GM23338 (cell line): Measurements from ENCODE around the gene ADD1. TPM values are rescaled to one million over a fixed set of nuclear protein-coding genes. Genes with fewer than 3 reads are reported as not detected.

Experiments
- ATAC-seq: fragments of 200-7000 bp; cut with Tn5 transposase; 3 replicates; pipeline ENCODE4 v1.9.1; 2020
- DNase-seq: peaks from one replicate; pipeline ENCODE4 v3.0.0-alpha.2; 2015; ENCODE audit warnings: low spot score
- H2AFZ ChIP-seq: fragments of 200-600 bp; sonication (generic); 2 replicates; pipeline ENCODE4 v1.8.0; 2016; ENCODE audit warnings: antibody characterized with exemption, mild to moderate bottlenecking, moderate library complexity
- H3F3A ChIP-seq: fragments of 200-600 bp; sonication (generic); replicated peaks from 2 replicates; pipeline ENCODE4 v1.8.0; 2017; ENCODE audit warnings: antibody characterized with exemption, mixed run types, low read depth
- H3K27ac ChIP-seq: fragments of 200-600 bp; sonication (generic); 2 replicates; pipeline ENCODE4 v1.6.1; 2016; ENCODE audit warnings: low read depth
- H3K27me3 ChIP-seq: fragments of 200-600 bp; sonication (generic); 2 replicates; pipeline ENCODE4 v1.8.0; 2016; ENCODE audit warnings: mild to moderate bottlenecking, mixed run types, moderate library complexity; ENCODE audit not compliant: insufficient read depth
- H3K36me3 ChIP-seq: fragments of 200-600 bp; sonication (generic); 2 replicates; pipeline ENCODE4 v1.8.0; 2016; ENCODE audit warnings: mild to moderate bottlenecking; ENCODE audit not compliant: insufficient read depth
- H3K4me1 ChIP-seq: fragments of 200-600 bp; sonication (generic); 2 replicates; pipeline ENCODE4 v1.8.0; 2016; ENCODE audit warnings: mild to moderate bottlenecking, moderate library complexity; ENCODE audit not compliant: insufficient read depth
- H3K4me2 ChIP-seq: fragments of 200-600 bp; sonication (generic); 2 replicates; pipeline ENCODE4 v1.7.1; 2017; ENCODE audit warnings: mixed run types
- H3K4me3 ChIP-seq: fragments of 200-600 bp; sonication (generic); 2 replicates; pipeline ENCODE4 v1.6.1; 2016; ENCODE audit warnings: mixed run types
- H3K79me2 ChIP-seq: fragments of 200-600 bp; sonication (generic); replicated peaks from 2 replicates; pipeline ENCODE4 v1.8.0; 2017; ENCODE audit warnings: mild to moderate bottlenecking; ENCODE audit not compliant: insufficient read depth
- H3K9me2 ChIP-seq: fragments of 200-600 bp; sonication (generic); 2 replicates; pipeline ENCODE4 v1.8.0; 2017; ENCODE audit not compliant: insufficient read depth
- H4K20me1 ChIP-seq: fragments of 200-600 bp; sonication (generic); replicated peaks from 2 replicates; pipeline ENCODE4 v1.8.0; 2017; ENCODE audit warnings: mild to moderate bottlenecking; ENCODE audit not compliant: insufficient read depth
- H3K27ac Mint-ChIP-seq: 2 replicates; pipeline ENCODE4 v1.8.0; 2020; ENCODE audit warnings: inconsistent platforms, mild to moderate bottlenecking, moderate library complexity, mixed read lengths
- H3K27me3 Mint-ChIP-seq: 3 replicates; pipeline ENCODE4 v1.8.0; 2022; ENCODE audit warnings: low read depth, mild to moderate bottlenecking, moderate library complexity, mixed read lengths, inconsistent platforms; ENCODE audit not compliant: insufficient read depth, poor library complexity
- H3K36me3 Mint-ChIP-seq: 3 replicates; pipeline ENCODE4 v1.8.0; 2021; ENCODE audit warnings: low read depth, mild to moderate bottlenecking, inconsistent platforms, moderate library complexity, mixed read lengths
- H3K4me1 Mint-ChIP-seq: 3 replicates; pipeline ENCODE4 v1.8.0; 2020; ENCODE audit warnings: mild to moderate bottlenecking, inconsistent platforms, mixed read lengths
- H3K4me3 Mint-ChIP-seq: 3 replicates; pipeline ENCODE4 v1.8.0; 2021; ENCODE audit warnings: moderate library complexity, mild to moderate bottlenecking, inconsistent platforms, mixed read lengths
- H3K9me3 Mint-ChIP-seq: 3 replicates; pipeline ENCODE4 v1.8.0; 2020; ENCODE audit warnings: moderate library complexity, mild to moderate bottlenecking, inconsistent platforms, mixed read lengths
- CREB1 ChIP-seq: fragments of 250-450 bp; sonication (Bioruptor Pico); IDR thresholded peaks from 2 replicates; pipeline ENCODE4 v1.5.0; 2020; ENCODE audit warnings: low read depth, mild to moderate bottlenecking, moderate library complexity
- ETS1 ChIP-seq: IDR thresholded peaks from 2 replicates; pipeline ENCODE4 v1.6.1; 2016; ENCODE audit warnings: antibody characterized with exemption
- EZH2phosphoT487 ChIP-seq: fragments of 200-600 bp; sonication (generic); IDR thresholded peaks from one replicate; pipeline ENCODE4 v1.8.1; 2018; ENCODE audit warnings: antibody characterized with exemption; ENCODE audit not compliant: unreplicated experiment
- NANOG ChIP-seq: IDR thresholded peaks from 2 replicates; pipeline ENCODE4 v1.6.1; 2016; ENCODE audit warnings: antibody characterized with exemption, borderline replicate concordance
- REST ChIP-seq: IDR thresholded peaks from one replicate; pipeline ENCODE4 v1.6.1; 2018; ENCODE audit warnings: antibody characterized with exemption; ENCODE audit not compliant: unreplicated experiment
- STAT1 ChIP-seq: IDR thresholded peaks from one replicate; pipeline ENCODE4 v1.6.1; 2016; ENCODE audit warnings: antibody characterized with exemption; ENCODE audit not compliant: unreplicated experiment
- ZNF331 ChIP-seq: fragments of 250-450 bp; sonication (Bioruptor Pico); IDR thresholded peaks from 2 replicates; pipeline ENCODE4 v1.5.0; 2020; ENCODE audit warnings: low read depth, mild to moderate bottlenecking, moderate library complexity
- ZNF462 ChIP-seq: fragments of 250-450 bp; sonication (Bioruptor Pico); IDR thresholded peaks from 2 replicates; pipeline ENCODE4 v1.5.0; 2020; ENCODE audit warnings: mild to moderate bottlenecking, moderate library complexity
- polyA plus RNA-seq: library from polyadenylated mRNA; unstranded; fragments of >200 nt; fragmentation: Nextera tagmentation; extraction: Ambion mirVana; gene quantifications from 2 replicates; pipeline ENCODE4 v1.2.1, GENCODE V29; 2016
- total RNA-seq: library from RNA; depleted of rRNA; stranded (reverse); fragments of >200 nt; shearing (Covaris generic); gene quantifications from 2 replicates; pipeline ENCODE4 v1.2.3, GENCODE V29; 2014

The ADD1 gene
- total and polyA plus RNA-seq, 2 experiments from 2014 or later = 126 to 144 TPM

GRCh38 chr4:2949782-2950125 is 106.1 kb downstream of the ADD1 start:
- Histone ChIP-seq H3K27me3 (no peaks in the 10 kb centered on the region), H3K4me2 (no peak overlapping the region), H3K79me2 (peaks cover 3% of the 10 kb centered on the region; the same call in 1 of the 2 replicates), H3K36me3 (peaks cover 72% of the 10 kb centered on the region), H3K4me1 (no peaks in the 10 kb centered on the region), H2AFZ (no peak overlapping the region), H4K20me1 (peaks cover 24% of the 10 kb centered on the region), H3F3A (peaks cover 9% of the 10 kb centered on the region), H3K9me2 (no peaks in the 10 kb centered on the region), H3K27ac (no peak overlapping the region), H3K4me3 (no peak overlapping the region)
- DNase-seq (no peak), ATAC-seq (no peak)
- TF ChIP-seq ZNF331 (CRISPR knock-in tag) (no peak), NANOG (no peak), ETS1 (no peak), CREB1 (CRISPR knock-in tag) (no peak), EZH2phosphoT487 (no peak), REST (no peak), ZNF462 (CRISPR knock-in tag) (no peak), STAT1 (no peak)
- H3K9me3 Mint-ChIP-seq = peaks cover 11% of the 10 kb centered on the region
- H3K36me3 Mint-ChIP-seq = peaks cover 98% of the 10 kb centered on the region
- no peak overlapping the region for H3K4me3 Mint-ChIP-seq
- peaks cover 12% of the 10 kb centered on the region for H3K27me3 Mint-ChIP-seq
- H3K27ac Mint-ChIP-seq = no peak overlapping the region
- H3K4me1 Mint-ChIP-seq = no peaks in the 10 kb centered on the region
